NCI-H128 (cell line): ENCODE measurements around the gene FHOD3.

Experiments
- DNase-seq: peaks from one replicate; lab custom pipeline; 2025; ENCODE audit not compliant: unreplicated experiment; lab: John Stamatoyannopoulos, UW

The FHOD3 gene

DNA sequence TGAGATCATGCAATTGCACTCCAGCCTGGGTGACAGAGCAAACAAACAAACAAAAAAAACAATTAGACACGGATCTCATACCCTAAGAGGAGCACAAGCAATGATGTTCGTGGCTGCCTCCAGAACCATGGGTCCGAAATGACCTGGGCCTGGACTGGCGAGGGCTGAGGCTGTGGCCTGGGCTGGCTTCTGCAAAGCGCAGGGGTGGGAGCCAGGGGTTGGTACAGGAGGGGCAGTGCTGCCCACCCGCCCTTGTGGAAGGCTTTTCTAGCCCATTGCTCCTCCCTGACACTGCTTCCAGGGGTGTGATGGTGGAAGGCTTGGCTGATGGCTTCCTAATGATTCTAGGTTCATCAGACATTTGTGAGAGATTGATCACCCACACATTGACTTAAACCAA, 167.8 kb downstream of the FHOD3 start:
- no peak for DNase-seq

DNA sequence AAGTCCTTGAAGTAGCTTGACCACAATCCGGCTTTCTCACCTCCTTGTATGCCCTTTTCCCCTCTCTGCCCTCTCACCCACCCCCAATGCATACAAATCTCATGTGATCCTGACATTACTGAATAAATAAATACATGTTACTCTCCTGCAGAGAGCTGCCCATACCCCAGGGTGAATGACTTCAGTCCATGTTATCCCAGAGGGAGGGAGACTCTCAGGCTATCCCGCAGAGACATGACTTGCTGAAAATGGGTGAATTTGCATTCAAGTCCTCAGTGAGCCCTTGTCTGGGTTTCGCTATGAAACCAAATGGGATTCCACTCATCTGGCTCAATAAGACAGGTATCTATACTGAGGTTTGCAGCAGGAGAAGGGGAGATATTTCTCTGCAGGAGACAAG, 168.5 kb downstream of the FHOD3 start:
- DNase-seq = no peak

DNA sequence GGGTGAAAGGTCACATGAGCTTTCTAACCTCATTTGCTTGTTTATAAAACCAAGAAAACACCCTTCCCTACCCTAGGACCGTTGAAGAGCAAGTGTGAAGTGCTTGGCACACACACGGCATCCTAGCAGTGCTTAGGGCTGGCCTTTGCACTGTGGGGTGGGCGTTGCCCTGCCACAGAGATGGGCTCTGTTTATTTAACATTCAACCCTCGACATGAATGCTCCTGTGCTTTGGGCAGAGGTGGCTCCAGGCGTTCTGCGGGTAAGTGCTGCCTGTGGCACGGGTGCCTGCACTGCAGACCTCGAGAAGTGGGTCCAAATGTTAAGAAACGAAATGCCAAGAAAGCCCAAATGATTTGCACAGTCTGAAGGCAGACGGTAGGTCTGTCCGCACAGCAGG, 170.1 kb downstream of the FHOD3 start:
- no peak for DNase-seq

DNA sequence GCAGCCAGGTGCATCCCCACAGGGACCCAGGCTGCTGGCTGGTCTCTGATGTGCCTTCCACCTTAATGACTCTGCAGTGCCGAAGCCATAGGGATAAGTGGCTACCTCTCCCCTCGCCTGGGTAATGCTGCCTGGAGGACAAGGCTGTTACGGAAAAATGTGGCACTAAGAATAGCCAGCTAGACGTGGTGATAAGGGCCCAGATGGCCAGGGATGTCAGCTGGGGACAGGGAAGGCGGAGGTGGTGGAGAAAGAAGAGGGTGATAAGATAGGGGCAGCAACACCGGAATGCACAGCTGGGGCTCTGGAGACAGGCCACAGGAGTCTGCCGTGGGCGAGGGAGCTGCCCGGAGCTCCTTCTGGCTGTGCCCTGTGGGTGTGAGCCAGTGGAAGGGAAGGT, 170.6 kb downstream of the FHOD3 start:
- DNase-seq = no peak

DNA sequence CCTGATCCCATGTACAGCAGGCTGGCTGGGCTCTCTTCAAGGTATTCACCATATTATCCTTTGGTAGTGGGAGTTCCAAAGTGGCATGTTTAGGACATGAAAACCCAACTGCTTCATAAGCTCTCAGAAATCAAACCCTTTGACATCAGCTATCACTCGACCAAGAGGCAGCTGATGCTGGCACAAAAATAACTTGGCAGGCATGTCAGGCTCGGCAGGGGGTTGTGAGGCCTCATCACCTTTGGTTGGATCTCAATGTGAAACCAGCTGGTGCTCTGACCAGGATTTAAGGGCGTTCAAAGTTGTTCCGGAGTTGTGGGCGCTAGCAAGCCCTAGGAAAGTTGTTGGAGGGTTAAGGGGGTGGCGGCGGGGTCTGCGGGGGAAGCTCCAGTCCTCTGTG, 171.9 kb downstream of the FHOD3 start:
- no peak for DNase-seq

DNA sequence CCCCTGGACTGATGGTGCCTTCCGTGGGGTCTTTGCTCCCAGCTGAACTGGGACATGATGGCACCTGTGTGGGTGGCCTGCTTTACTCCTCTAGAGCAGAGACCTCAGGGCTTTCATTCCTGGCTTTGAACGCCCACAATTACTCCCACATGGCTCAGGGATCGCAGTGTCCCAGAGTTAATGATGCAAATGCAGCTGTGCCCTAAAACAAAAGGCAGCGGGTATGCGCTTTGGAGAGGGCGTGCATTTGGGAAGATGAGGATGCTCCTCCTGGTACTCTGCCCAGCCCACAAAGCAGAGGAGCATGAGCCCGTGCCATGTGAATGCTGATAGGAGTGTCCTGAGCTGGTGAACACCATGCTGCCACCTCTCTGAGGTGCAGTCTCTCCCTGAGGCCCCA, 173.4 kb downstream of the FHOD3 start:
- no peak for DNase-seq

DNA sequence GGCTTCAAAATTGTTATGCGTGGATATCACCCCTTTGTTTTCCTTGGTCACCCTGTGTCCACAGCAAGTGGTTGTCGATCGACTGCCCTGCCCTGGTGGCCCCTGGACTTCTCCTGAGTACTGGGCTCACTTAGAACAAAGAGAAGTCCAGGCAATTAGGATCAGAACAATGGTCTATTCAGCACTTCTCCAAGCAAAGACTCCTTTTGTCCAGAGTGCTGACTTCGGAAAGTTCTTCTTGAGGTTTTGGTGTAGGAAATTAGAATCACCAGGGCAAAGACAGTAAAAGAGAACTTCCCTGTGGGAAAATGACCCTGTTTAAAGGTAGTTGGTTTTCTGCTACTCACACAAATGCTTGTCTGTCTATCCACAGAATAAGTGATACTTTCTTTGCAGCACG, 173.9 kb downstream of the FHOD3 start:
- DNase-seq = no peak

DNA sequence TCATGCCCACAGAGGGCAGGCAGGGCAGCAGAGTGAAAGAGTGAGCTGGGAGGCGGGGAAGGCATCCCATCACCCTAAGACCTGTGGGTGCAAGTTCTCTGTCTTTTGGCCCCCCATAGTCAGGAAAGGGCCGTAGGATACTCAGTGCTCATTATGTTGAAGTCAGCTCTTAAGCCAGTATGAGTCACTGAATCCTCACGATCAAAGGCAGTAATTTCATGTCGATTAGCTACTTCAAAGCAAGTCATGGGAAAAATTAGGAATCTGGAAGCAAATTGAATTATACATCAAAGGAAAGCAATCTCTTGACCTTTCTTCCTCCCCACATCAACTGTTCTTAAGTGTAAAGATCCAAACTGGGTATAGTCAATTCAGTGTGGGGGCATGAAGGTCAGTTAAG, 178.9 kb downstream of the FHOD3 start:
- no peak for DNase-seq

DNA sequence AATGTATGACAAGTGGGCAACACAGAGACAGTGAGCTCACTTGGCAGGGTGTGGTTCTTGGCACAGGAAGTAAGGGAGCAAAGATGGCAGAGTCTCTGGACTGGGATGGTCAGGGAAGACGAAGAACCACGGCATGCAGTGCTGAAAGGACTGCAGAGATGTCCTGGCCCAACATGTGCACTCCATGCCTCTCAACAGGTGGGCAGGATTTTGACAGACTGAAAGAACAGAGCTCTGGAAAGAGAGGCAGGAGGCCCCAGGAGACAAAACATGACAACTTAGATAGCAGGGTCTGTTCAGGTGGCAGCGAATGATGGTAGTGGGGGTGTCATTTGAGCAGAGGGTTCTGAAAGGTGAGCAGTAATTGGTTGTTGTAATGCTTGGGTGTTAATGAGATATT, 180.3 kb downstream of the FHOD3 start:
- DNase-seq = no peak

DNA sequence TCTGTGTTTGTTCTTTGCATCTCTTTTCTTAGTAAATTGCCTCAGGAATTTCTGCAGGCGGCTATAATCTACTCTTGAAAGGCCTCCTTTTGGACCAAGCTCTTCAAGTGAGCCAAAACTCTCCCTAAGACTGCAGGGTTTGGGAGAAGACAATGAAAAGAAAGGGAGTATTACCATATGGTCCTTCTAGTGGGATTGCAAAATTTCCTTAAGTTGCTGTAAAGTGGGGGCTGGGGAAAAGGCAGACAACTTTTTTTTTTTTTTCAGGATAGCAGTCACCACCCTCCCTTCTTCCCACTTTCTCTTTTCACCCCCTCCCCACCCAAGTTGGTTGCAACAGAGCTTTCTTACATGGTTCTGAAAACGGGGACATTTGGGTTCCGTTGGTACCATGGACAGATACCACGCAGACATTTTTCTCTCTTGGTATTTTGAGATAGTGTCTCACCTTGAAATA, 183.7 kb downstream of the FHOD3 start:
- no peak for DNase-seq

DNA sequence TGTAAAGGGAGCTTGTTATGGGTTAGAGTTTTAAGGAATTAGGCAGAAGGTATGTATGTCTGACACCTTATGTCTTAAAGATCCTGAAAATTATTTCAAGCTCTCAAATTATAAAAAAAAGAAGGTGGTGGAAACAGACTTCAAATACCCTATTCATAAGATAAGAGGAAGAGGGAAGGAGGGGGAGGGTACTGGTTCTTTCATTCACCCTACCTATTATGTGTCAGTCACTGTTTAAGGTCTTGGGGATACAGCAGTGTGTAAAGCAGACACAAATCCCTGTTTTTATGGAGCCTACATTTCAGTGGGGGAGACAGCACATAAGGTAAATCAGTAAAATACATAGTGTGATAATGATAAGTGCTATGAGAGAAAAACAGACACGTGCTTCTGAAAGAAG, 184.4 kb downstream of the FHOD3 start:
- no peak for DNase-seq

DNA sequence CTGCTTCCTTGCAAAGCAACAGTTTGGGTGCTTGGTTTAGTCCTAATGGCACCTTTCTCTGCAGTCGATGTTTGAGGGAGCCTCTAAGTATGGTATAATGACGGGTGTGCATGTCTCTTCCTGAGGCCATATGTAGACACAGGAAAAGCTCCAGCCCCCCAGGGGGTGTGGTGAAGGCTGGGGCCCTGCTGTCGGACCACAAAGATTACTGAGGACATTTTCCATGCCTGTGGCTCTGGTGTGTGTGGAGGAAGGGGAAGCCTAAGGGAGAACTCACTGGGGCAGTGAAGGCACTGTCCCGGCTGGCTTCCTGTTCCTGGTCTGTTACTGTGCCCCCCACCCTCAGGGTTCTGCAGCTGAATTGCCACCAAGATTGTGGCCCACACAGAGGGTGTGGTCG, 187.1 kb downstream of the FHOD3 start:
- no peak for DNase-seq

DNA sequence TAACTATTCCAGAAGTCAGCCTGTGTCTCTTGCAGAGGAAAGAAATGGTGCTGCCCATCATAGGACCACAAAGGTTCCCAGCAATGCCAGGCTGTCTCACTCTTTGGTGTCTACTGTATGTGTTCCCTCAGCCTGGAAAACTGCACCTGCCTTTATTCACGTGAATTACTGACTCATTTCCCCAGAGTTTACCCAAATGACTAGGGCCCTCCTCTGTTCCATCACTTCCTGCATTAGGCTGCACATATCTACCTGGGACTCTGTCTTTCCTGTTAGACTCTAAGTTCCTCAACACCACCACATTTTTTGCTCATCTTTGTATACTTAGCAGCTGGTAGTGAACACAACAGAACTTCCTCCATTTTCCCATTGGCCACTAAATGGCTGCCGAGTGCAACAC, 188.3 kb downstream of the FHOD3 start:
- no peak for DNase-seq

DNA sequence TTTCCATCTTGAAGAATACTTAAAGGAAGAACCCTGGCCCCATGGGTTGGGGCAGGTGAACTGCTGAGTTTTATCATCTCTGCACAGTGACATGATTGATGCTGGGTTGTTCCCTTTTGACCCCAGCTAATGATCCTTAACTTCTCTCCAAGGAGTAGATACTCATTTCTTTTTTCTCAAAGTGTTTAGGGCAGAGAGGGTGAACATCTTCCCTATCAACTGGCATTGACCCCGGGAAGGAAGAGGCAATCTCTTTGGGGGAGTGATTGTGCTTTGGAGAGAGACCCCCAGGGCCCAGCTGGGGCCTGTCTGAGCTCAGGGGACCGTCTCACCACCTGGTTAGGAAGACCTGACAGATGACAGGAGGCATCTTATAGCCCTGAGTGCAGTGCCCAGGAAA, 190.6 kb downstream of the FHOD3 start:
- DNase-seq = no peak

DNA sequence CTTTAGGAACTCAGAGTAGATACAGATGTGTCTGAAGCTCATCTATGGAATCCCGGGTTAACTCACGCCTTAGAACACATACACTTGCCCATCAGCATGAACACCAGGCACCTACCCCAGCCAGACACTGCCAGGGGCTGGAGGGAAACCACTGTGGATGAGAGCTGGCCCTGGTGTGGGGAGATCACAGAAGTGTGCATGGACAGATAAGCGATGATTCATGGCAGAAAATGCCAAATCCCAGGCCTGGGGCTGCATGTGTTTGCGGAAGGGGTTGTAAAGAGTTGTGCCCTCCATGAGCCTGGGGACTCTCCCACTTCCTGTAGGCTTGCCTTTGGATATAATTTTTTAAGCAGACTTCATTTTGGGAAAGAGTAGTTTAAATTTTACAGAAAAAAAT, 193.4 kb downstream of the FHOD3 start:
- no peak for DNase-seq

DNA sequence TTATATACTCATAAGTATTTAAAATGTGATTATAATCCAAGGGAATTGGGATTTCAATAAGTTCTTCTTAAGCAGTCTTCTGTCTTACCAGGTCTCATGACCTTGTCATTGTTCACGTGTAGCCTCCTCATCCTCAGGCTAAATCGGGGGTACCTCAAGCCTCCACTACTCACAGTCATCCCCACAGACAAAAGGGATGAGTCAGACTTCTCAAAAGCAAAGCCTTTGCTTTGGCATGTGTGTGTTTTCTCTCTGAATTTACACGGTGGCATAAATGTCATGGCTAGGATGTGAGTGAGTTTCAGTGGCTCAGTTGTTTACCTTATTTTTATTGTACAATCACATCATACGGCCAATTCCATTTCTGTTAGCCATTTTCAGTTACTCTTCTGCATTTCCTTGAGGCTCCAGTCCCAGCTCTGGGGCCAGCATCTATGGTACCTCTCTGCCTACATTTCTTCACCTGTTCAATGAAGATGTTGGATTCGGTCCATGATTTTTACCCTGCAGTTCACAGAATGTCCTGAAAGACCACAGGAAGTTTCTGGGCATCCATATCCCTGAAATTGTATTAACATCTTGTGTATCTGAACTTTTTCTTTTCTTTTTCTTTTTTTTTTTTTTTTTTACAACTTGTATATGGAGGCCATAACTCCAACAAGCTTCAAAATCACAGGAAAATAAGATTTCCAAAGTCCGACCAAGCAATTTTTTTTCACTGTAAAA, 195.3 kb downstream of the FHOD3 start:
- no peak for DNase-seq

DNA sequence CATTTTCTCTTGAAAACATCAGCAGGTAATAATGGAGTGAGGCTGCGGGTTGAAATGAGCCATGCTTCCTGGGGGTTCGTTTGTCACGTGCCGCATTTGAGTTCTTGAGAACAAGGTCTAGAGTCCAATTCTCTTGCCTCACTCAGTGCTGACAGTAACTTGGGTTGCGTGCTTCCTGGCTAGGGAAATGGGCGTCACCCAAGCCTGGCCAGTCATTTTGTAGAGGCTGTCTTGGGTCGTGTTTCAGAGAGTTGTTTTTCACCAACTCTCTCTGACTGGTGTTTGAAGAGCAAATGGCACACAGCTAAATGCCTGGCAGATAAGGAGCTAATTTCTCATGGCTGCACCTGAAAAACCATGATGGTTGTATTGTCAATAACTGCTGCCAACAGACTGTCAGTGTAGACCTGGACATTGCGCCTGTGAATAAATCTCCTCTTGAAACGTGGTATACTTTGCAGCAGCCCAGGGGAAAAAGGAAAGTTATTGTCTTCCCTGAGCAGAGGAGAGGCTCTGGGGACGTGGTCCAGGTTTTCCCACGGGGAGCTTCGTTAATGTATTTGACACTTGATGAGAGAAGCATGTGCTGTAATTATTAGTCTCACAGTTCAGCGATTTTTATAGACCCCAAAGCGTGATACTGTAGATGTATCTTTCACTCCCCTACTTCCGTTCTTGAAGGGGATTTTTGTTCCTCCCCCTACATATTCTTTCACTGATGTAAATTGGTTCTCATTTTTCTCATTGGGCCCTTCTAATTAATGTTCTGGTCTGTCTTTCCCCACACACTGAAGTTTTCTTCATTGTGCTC, 196.0 kb downstream of the FHOD3 start:
- no peak for DNase-seq

DNA sequence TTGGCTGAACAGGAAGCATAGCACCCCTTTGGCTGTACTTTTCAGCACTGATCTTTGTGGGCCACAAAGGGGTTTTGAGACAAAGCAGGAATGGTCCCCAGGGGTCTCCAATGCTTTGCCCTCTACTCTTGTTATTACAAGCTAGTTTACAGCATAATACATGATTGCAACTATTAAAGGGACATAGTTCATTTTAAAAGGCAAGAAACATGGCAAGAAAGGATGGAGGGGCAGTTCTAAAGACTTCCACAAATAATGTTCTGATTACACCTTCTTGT, 196.6 kb downstream of the FHOD3 start:
- no peak for DNase-seq

DNA sequence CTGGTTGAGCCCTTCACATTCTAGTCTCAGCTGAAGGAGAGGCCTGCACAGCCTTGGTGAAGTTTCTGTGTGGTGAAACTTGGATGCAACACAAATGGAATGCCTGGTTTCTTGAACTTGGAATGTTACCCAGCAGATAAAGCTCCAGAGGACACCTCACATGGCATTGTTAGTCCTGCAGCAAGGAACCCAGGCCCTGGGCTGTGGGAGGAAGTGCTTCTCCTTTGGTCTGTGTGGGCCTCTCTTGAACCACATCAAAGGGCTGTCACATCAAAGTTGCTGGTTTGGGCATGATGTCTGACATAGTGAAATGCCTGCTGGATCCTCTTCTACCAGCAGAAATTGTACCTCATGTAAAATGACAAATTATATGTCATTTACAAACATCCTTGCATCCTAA, 198.5 kb downstream of the FHOD3 start:
- no peak for DNase-seq

DNA sequence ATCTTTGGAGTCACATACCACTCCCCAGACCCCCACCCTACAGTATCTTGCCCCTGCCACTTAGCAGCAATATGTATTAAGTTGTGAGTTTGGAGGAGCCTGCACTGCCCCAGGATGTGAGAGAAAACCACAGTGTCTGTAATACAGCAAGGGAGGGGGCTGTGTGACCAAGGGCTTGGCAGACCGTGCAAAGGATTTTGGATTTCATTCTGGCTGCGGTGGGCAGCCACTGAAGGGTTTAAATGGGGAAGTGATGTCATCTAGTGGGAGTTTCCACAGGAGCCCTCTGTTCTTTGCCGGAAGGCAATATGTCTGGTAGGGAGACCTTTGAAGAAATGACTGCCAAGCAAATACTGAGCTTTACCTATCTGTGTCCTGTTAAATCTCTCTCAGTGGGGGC, 202.4 kb downstream of the FHOD3 start:
- DNase-seq = no peak

DNA sequence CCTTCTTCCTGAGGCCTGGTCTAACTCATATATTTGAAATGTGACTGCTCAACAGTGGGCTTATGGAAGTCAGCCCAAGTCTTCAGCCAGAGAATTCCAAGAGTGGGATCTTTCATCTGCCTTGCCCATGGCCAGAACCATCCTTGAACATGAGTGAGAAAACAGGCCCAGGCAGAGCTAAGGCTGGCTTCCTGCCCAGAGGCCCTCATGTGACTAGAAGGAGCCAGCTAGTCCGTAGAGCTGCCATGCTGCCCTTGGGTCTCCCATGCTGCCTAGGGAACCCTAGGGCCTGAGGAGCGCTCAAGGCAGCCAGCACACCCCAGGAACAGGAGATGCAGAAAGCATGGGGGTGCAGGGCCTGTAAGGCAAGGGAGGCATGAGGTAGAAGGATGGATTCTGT, 203.6 kb downstream of the FHOD3 start:
- DNase-seq = no peak

DNA sequence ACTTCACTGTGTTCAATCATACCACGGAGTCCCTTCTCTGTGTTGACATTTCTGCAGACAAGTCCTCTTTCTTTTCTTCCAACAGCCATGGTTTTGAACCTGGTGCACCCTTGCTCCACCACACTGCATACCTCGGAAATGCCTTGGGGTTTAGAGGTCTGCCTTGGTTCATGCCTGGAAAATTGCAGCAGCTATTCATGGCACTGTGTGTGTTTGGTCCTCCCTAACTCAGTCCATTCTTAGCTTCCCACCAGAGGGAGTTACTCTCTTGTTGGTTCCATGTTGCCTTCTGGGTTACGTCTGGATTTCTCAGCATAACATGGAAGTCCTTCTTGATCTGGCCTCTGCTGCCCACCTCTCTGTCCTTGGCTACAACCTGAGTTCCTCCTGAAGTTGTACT, 206.0 kb downstream of the FHOD3 start:
- no peak for DNase-seq

DNA sequence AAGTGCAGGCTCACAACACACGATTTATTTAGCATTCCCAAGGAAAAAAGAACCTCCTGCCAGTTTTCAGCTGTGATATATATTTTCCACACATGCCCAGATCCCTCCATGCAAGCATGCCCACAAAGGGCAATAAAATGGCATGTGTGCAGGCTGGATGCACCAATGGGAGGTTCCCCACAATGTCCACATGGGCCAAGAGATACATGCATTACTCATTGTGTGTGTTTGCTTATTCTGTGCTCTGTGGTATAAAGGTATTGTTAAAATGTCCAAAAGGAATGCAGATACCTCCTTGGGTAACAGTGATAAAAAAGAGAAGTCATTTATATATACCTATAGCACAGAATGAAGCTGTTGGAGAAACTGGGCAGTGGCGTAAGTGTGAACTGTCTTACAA, 207.4 kb downstream of the FHOD3 start:
- no peak for DNase-seq
